Immature natural killer cell (primary cell): ENCODE results near the gene LIPI. TPM values are rescaled to one million over a fixed set of nuclear protein-coding genes. Genes with fewer than 3 reads are reported as not detected.

Experiments used
- DNase-seq, 3 donors: peaks; one replicate each; pipeline ENCODE4 v3.0.0; 2022; ENCODE audit warnings: mixed read lengths in 1 of 3
- H3K27ac Mint-ChIP-seq, 6 donors: one replicate each; pipeline ENCODE4 v1.8.0; 2020; ENCODE audit warnings: mixed read lengths in 6 of 6, mild to moderate bottlenecking in 5 of 6, inconsistent platforms in 4 of 6, moderate library complexity in 3 of 6
- H3K27me3 Mint-ChIP-seq, 3 donors: one replicate each; pipeline ENCODE4 v1.8.0; 2020 to 2021; ENCODE audit warnings: low read depth in 3 of 3, mild to moderate bottlenecking in 3 of 3, mixed read lengths in 3 of 3, moderate library complexity in 3 of 3, inconsistent platforms in 1 of 3
- H3K36me3 Mint-ChIP-seq, 3 donors: one replicate each; pipeline ENCODE4 v1.8.0; 2020; ENCODE audit warnings: mixed read lengths in 3 of 3, inconsistent platforms in 2 of 3, mild to moderate bottlenecking in 2 of 3
- H3K4me1 Mint-ChIP-seq, 2 donors: one replicate each; pipeline ENCODE4 v1.8.0; 2020; ENCODE audit warnings: inconsistent platforms in 2 of 2, mild to moderate bottlenecking in 2 of 2, mixed read lengths in 2 of 2, moderate library complexity in 1 of 2
- H3K4me3 Mint-ChIP-seq, 5 donors: one replicate each; pipeline ENCODE4 v1.8.0; 2020; ENCODE audit warnings: mild to moderate bottlenecking in 5 of 5, mixed read lengths in 5 of 5, inconsistent platforms in 3 of 5, moderate library complexity in 3 of 5
- H3K9me3 Mint-ChIP-seq, 6 donors: one replicate each; pipeline ENCODE4 v1.8.0; 2020; ENCODE audit warnings: mild to moderate bottlenecking in 6 of 6, mixed read lengths in 6 of 6, inconsistent platforms in 4 of 6, moderate library complexity in 3 of 6
- polyA plus RNA-seq, 3 donors: library from polyadenylated mRNA; unstranded; fragments of 300-500 nt; fragmentation: Illumina TruSeq; gene quantifications; one replicate each; pipeline ENCODE4 v1.2.3, GENCODE V29; 2021

Gene LIPI
- not detected for polyA plus RNA-seq

DNA sequence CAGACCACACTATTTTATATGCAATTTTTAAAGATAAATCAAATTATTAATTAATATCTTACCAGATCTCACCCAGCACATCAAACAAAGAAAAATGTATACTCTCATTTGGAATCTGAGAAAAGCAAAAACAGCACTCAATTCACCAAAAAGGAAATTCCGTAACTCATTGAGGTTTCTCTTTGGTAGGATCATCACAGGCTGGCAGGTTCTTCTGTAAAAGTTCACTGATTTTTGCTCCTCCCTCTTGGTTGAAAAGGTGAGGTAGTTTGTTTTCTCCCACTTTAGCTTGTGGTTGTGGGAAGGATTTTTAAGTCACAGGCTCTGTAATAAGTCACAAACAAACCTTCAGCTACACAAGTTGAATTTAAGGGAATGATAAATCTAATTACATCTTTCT is at the start of gene LIPI:
Gene LIPI (minus strand): TSS at position 218 of the 400 bp plus-strand sequence. CDS start 110 bp downstream, at position 108.
- no peaks in the 10 kb centered on the region for H3K36me3 Mint-ChIP-seq
- no peak within 1 kb of the TSS for H3K4me3 Mint-ChIP-seq
- peaks cover 1 to 5% (median 2%) of the 10 kb centered on the region in 3 donors for H3K27me3 Mint-ChIP-seq
- no peak for DNase-seq
- H3K27ac Mint-ChIP-seq: no peak within 1 kb of the TSS
- H3K4me1 Mint-ChIP-seq: peaks cover 1 to 4% of the 10 kb centered on the region in 2 donors
- H3K9me3 Mint-ChIP-seq: peaks cover 0 to 4% (median 0%) of the 10 kb centered on the region in 6 donors

DNA sequence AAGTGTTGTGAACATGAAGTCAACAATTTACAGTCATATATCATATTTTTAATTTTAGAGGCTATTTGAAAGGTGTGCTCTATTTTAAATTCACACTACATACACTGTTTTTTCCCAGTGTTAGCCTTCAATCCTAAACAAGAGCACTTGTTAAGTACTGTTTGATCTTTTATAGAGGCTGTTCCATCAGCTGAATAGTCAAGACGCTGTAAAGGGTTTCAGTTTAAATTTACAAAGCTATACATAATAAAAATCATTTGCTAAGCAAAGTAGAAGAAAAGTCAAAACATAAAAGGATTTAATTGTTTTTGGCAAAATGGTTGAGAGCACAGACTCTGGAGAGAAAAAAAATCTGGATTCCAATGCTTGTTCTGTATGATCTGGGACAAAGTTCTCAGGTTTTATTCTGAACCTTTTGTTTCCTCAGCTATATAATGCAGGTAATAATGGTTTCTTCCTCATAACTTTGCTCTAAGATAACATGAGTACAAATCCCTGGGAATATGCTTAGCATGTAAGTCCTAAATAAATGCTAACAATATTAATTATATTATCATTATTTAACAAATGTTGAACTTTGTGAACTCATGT is 49.5 kb upstream of the LIPI start:
- no peak for DNase-seq
- Mint-ChIP-seq H3K9me3 (no peaks in the 10 kb centered on the region), H3K4me1 (no peaks in the 10 kb centered on the region), H3K27me3 (peaks cover 0 to 2% (median 0%) of the 10 kb centered on the region in 3 donors), H3K4me3 (no peak overlapping the region), H3K36me3 (no peaks in the 10 kb centered on the region), H3K27ac (no peak overlapping the region)

- Mint-ChIP-seq H3K4me1 (no peaks in the 10 kb centered on the region), H3K9me3 (no peaks in the 10 kb centered on the region), H3K36me3 (no peaks in the 10 kb centered on the region), H3K27me3 (peaks cover 0 to 2% (median 0%) of the 10 kb centered on the region in 3 donors), H3K4me3 (no peak overlapping the region), H3K27ac (no peak overlapping the region)
- peak in 2 of 3 donors; percentile 15 to 19 for DNase-seq
These were observed 49.0 kb upstream of the LIPI start for GRCh38 chr21:14259747-14260146.

- Mint-ChIP-seq H3K4me1 (peaks cover 4 to 6% of the 10 kb centered on the region in 2 donors), H3K4me3 (no peak overlapping the region), H3K36me3 (no peaks in the 10 kb centered on the region), H3K9me3 (peaks cover 0 to 6% (median 0%) of the 10 kb centered on the region in 6 donors), H3K27me3 (no peaks in the 10 kb centered on the region), H3K27ac (no peak overlapping the region)
- no peak for DNase-seq
These were observed 40.6 kb upstream of the LIPI start for GRCh38 chr21:14251336-14251735.

- no peaks in the 10 kb centered on the region for H3K36me3 Mint-ChIP-seq
- no peak overlapping the region for H3K27ac Mint-ChIP-seq
- H3K27me3 Mint-ChIP-seq: no peaks in the 10 kb centered on the region
- no peaks in the 10 kb centered on the region for H3K4me1 Mint-ChIP-seq
- peaks cover 0 to 6% (median 0%) of the 10 kb centered on the region in 6 donors for H3K9me3 Mint-ChIP-seq
- DNase-seq: no peak
- H3K4me3 Mint-ChIP-seq: no peak overlapping the region
These were observed 35.0 kb upstream of the LIPI start for GRCh38 chr21:14245711-14246110.

DNA sequence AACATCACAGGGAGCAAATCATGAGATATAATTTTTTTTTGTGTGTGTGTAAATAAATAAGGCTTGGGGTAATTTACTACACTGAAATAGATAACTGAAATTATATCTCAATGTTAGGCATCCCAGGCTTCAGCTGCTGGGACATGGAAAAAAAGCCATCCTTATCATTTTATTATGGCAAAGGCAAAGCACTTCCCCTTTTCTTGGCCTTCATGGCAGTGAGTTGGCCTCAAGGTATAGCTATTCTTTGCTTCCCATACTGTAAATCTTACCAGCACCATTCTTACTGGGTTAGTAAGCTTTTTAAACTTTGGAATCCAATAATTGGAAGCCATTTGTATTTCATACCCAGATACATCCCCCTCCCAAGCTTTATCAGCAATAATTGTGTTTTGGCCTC is 34.2 kb upstream of the LIPI start:
- Mint-ChIP-seq H3K36me3 (no peaks in the 10 kb centered on the region), H3K27me3 (no peaks in the 10 kb centered on the region), H3K9me3 (peaks cover 0 to 4% (median 0%) of the 10 kb centered on the region in 6 donors), H3K4me1 (no peaks in the 10 kb centered on the region), H3K4me3 (no peak overlapping the region), H3K27ac (no peak overlapping the region)
- no peak for DNase-seq

DNA sequence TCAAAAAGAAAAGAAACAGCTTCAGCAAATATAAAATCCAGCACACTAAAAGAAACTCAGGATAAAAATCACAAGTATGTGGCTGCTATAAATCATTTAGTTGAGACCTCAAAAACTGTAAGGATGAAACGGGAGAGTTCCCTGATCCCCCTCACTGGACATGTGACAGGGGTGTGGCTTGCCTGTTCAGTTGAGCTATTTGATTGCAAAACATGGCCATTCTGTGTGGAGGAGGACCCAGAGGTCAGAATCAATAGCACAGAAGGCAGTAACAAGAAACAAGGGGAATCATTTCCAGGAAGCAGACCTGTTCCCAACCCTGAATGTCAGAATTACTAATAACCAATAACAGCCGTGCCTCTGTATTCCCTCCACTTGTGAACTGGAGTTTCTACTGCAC is 33.1 kb upstream of the LIPI start:
- H3K36me3 Mint-ChIP-seq: no peaks in the 10 kb centered on the region
- H3K27me3 Mint-ChIP-seq: no peaks in the 10 kb centered on the region
- no peaks in the 10 kb centered on the region for H3K9me3 Mint-ChIP-seq
- no peaks in the 10 kb centered on the region for H3K4me1 Mint-ChIP-seq
- no peak overlapping the region for H3K4me3 Mint-ChIP-seq
- DNase-seq: no peak
- H3K27ac Mint-ChIP-seq: no peak overlapping the region

GRCh38 chr21:14243461-14243860 is 32.7 kb upstream of the LIPI start:
- Mint-ChIP-seq H3K9me3 (no peaks in the 10 kb centered on the region), H3K4me3 (no peak overlapping the region), H3K36me3 (no peaks in the 10 kb centered on the region), H3K4me1 (no peaks in the 10 kb centered on the region), H3K27ac (no peak overlapping the region), H3K27me3 (no peaks in the 10 kb centered on the region)
- no peak for DNase-seq

- Mint-ChIP-seq H3K4me1 (no peaks in the 10 kb centered on the region), H3K36me3 (no peaks in the 10 kb centered on the region), H3K27ac (no peak overlapping the region), H3K9me3 (no peaks in the 10 kb centered on the region), H3K27me3 (no peaks in the 10 kb centered on the region), H3K4me3 (no peak overlapping the region)
- no peak for DNase-seq
These were observed 30.5 kb upstream of the LIPI start for GRCh38 chr21:14241297-14241696.

- Mint-ChIP-seq H3K27me3 (no peaks in the 10 kb centered on the region), H3K4me1 (no peaks in the 10 kb centered on the region), H3K9me3 (no peaks in the 10 kb centered on the region), H3K36me3 (no peaks in the 10 kb centered on the region), H3K27ac (no peak overlapping the region), H3K4me3 (no peak overlapping the region)
- no peak for DNase-seq
These were observed 28.5 kb upstream of the LIPI start for GRCh38 chr21:14239281-14239680.

DNA sequence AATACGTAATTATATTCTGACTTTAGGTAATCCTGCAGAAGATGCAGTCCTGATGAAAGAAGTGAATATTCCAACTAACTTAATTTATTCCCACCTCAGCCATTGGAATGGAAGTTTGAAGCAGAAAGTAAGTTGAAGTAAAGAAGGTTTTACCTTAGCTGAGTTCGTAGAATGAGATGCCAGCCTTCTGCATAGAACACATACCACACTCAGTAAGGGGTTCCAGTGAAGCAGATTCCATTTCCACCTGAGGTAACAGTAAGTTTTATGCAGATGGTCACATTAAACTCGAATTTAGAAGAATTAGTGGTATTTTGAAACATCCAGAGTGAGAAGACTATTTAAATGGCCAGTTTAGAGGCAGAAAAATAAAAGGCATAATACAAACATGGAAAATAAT is 25.4 kb upstream of the LIPI start:
- DNase-seq: no peak
- peaks cover 0 to 4% (median 0%) of the 10 kb centered on the region in 6 donors for H3K9me3 Mint-ChIP-seq

GRCh38 chr21:14235101-14235500 is 24.3 kb upstream of the LIPI start:
- peaks cover 2 to 7% (median 5%) of the 10 kb centered on the region in 6 donors for H3K9me3 Mint-ChIP-seq
- peaks cover 0 to 2% (median 1%) of the 10 kb centered on the region in 3 donors for H3K27me3 Mint-ChIP-seq
- no peaks in the 10 kb centered on the region for H3K36me3 Mint-ChIP-seq
- H3K4me3 Mint-ChIP-seq: no peak overlapping the region
- no peak for DNase-seq
- no peak overlapping the region for H3K27ac Mint-ChIP-seq
- H3K4me1 Mint-ChIP-seq: no peaks in the 10 kb centered on the region

More for the DNA sequence above, 25.4 kb upstream of the LIPI start:
- Mint-ChIP-seq H3K27me3 (peaks cover 0 to 1% (median 0%) of the 10 kb centered on the region in 3 donors), H3K36me3 (no peaks in the 10 kb centered on the region), H3K27ac (no peak overlapping the region), H3K4me1 (no peaks in the 10 kb centered on the region), H3K4me3 (no peak overlapping the region)

DNA sequence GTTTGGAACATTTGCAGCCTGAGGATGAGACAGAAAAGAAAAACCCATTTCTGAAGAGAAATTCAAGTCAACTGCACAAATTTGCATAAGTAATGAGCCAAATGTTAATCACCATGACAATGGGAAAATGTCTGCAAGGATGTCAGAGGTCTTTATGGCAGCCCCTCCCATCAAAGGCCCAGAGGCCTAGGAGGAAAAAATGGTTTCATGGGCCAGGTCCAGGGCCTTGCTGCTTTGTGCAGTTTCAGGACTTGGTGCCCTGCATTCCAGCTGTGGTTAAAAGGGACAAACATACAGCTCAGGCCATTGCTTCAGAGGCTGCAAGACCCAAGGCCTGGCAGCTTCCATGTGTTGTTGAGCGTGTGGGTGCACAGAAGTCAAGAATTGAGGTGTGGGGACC is 18.6 kb upstream of the LIPI start:
- Mint-ChIP-seq H3K9me3 (peaks cover 7 to 18% (median 14%) of the 10 kb centered on the region in 6 donors), H3K4me1 (no peaks in the 10 kb centered on the region), H3K27ac (no peak overlapping the region), H3K27me3 (peaks cover 0 to 2% (median 1%) of the 10 kb centered on the region in 3 donors), H3K36me3 (peaks cover 0 to 6% (median 5%) of the 10 kb centered on the region in 3 donors), H3K4me3 (no peak overlapping the region)
- DNase-seq: no peak

- DNase-seq: no peak
- H3K36me3 Mint-ChIP-seq: no peaks in the 10 kb centered on the region
- H3K27ac Mint-ChIP-seq: no peak overlapping the region
- no peaks in the 10 kb centered on the region for H3K4me1 Mint-ChIP-seq
- H3K9me3 Mint-ChIP-seq: peaks cover 0 to under 1% (median under 1%) of the 10 kb centered on the region in 6 donors
- no peak overlapping the region for H3K4me3 Mint-ChIP-seq
- H3K27me3 Mint-ChIP-seq: no peaks in the 10 kb centered on the region
These were observed 12.6 kb upstream of the LIPI start for GRCh38 chr21:14223365-14223764.
